Stimulated activated CD8-positive, alpha-beta memory T cell treated with anti-CD3 and anti-CD28 coated beads, Interleukin-15, amount 100 ng/mL, for 48 hours (primary cell): Measurements from ENCODE around the gene ATG16L1.

ENCODE experiments used
- DNase-seq, 2 donors: peaks; one replicate each; pipeline ENCODE4 v3.0.0-alpha.2; 2020; ENCODE audit warnings: low read depth in 2 of 2

Gene ATG16L1

DNA sequence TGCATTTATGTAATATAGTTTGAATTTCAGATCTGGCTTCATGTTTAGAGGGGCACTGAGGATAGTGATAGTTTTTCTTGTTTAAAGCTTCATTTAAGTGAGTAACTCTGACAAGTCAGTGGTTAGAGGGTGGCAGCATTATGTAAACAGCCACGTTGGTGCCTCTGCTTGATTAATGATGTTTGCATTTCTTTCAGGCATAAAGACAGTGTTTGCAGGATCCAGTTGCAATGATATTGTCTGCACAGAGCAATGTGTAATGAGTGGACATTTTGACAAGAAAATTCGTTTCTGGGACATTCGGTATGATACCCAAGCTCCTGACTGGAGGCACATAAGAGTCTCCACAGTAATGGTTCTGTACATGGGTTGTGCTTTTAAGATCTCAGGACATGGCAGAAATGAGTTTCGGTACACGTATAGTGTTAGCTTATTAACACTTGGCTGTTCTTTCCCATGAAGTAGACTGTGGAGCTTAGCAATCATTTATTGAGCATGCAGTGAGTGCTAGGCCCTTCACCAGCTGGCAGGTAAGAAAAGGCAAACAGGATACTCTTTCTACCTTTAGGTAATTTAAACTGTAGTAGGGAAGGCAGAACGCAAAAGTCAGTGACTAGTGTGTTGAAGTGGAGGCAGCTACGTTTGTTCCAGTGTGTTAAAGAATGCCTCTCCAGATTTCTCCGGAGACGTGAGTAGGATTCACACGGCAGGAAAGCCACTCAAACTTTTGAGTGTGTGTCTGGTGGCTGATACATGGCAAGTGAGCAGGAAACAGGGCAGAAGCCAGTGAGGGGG, 38.8 kb downstream of the ATG16L1 start:
- no peak for DNase-seq

DNA sequence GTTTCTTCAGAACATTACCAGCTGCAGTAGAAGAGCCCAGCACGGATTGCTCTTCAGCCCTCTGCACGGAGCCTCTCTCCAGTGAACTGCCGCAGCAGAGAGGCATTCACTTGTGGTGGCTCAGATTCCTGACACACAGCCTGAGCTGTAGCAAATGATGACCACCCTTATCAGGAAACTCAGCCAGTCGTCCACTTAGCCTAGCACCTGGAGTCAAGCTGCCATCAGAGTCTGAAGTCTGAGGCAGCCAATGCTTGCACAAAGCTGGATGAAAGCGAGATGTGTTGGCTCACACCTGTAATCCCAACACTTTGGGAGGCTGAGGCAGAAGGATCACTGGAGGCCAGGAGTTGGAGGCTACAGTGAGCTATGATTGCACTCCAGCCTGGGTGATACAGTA, 44.4 kb downstream of the ATG16L1 start:
- no peak for DNase-seq

- no peak for DNase-seq
These were observed 45.6 kb downstream of the ATG16L1 start for GRCh38 chr2:233297076-233297475.

DNA sequence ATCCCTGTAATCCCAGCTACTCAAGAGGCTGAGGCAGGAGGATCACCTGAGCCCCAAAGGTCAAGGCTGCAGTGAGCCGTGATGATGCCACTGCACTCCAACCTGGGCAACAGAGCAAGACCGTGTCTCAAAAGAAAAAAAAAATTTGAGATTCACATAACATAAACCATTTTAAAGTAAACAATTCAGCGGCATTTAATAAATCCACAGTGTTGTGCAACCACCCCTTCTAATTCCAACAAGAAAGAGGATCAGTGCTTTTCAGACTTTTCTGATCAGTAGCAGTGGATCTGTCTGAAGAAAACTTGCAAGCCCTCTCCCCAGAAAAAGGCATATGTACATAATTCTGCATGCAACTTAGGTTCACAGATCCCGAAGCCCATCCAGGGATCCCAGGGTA, 48.9 kb downstream of the ATG16L1 start:
- no peak for DNase-seq

GRCh38 chr2:233301248-233301647, 49.8 kb downstream of the ATG16L1 start:
- no peak for DNase-seq

DNA sequence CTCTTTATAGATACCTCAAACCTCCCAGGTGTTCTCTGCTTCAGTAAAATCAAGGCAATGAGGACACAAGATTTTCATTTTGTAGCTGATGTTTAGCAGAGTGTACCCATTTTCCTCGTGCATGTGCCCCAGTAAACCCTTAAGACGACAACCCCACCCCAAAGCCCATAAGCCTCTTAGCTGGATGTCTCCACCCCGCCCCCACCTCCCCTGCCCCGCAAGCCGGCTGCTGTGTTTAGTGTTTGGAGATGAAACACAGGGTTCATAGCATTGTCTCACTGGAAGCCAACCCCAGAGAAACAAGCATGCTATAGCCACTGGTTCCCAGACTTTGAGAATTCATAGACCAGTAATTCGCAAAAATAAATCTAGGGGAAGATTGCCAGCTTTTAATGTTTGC, 50.3 kb downstream of the ATG16L1 start:
- DNase-seq: no peak

DNA sequence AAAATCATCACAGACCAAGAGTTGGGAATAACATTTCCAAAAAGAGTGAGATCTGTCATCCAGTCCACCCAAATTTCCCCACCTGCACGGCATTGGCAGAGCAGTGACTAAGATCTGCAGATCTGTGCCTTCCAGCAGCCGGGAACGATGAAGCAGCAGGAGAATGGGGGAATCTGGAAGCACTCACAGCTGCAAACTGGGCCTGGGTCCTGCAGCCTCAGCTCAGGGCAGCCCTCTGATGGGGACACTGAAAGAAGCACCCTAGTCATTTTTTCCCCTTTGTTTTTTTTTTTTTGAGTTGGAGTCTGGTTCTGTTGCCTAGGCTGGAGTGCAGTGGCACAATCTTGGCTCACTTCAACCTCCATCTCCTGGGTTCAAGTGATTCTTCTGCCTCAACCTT, 51.8 kb downstream of the ATG16L1 start:
- no peak for DNase-seq

GRCh38 chr2:233307565-233307964, 56.1 kb downstream of the ATG16L1 start, which contains the start of gene SAG:
Gene SAG (plus strand): TSS chr2:233307816. CDS start chr2:233309190, 1,374 bp downstream.
- no peak for DNase-seq

GRCh38 chr2:233311241-233311926, 59.9 kb downstream of the ATG16L1 start:
- DNase-seq: no peak

GRCh38 chr2:233312874-233313273, 61.4 kb downstream of the ATG16L1 start:
- no peak for DNase-seq

GRCh38 chr2:233314180-233314925, 62.9 kb downstream of the ATG16L1 start:
- DNase-seq: no peak

GRCh38 chr2:233317196-233317943, 65.9 kb downstream of the ATG16L1 start:
- DNase-seq: no peak

DNA sequence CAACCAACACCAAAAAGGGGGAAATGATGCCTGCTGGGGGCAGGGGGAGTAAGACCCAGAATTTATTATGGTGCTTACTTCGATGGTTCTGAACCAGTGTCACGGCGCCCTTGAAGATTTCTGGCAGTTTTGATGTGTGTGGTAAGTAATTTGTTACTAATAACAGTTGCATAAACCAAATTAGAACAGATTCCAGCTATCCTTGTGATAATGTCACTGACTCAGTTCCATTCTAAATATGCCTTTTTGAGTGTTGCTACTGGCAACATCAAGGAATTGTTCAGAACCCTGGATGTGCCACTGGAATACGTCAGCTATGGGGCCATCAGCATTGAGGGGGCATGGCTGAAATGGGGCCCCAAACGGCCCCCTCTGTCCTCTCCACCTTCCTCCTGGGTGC, 67.8 kb downstream of the ATG16L1 start:
- no peak for DNase-seq

DNA sequence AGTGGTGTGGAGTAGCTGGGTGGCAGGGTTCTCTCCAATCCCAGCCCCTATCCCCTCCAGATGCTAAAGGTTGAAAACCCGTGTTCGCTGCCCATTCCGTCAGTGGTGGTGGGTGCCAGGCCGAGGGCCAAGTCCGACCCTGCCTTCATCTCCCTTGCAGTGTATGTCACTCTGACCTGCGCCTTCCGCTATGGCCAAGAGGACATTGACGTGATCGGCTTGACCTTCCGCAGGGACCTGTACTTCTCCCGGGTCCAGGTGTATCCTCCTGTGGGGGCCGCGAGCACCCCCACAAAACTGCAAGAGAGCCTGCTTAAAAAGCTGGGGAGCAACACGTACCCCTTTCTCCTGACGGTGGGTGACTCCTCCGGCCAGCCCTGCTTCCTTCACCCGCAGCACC, 69.0 kb downstream of the ATG16L1 start:
- no peak for DNase-seq

GRCh38 chr2:233321166-233321565, 69.7 kb downstream of the ATG16L1 start:
- no peak for DNase-seq

DNA sequence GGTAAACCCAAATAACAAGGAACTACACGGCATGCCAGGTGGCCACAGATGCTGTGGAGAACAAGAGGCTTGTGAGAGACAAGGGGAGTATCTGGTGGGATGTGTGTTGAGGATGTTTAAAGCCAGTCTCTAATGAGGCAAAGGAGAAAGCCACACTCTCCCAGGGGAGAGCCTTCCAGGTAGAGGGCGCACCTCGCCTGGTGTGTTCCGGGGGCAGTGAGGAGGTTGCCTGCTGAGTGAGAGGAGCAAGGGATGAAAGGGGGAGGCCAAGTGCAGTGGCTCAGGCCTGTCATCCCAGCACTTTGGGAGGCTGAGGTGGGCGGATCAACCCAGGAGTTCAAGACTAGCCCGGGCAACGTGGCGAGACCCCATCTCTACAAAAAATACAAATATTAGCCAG, 72.4 kb downstream of the ATG16L1 start:
- no peak for DNase-seq

GRCh38 chr2:233325256-233325655, 73.8 kb downstream of the ATG16L1 start:
- no peak for DNase-seq

- no peak for DNase-seq
These were observed 74.3 kb downstream of the ATG16L1 start for GRCh38 chr2:233325814-233326213.

GRCh38 chr2:233326500-233326899, 75.0 kb downstream of the ATG16L1 start:
- DNase-seq: no peak

- DNase-seq: no peak
These were observed 77.4 kb downstream of the ATG16L1 start for GRCh38 chr2:233328922-233329321.

GRCh38 chr2:233329489-233330135, 78.1 kb downstream of the ATG16L1 start:
- no peak for DNase-seq
